Measurements from ENCODE around the gene SVEP1.
"Not testable (repeated sequence)": the region's sequence is repeated elsewhere in the genome, so short reads cannot be mapped to it uniquely, and the experiment has no call there.

DNA sequence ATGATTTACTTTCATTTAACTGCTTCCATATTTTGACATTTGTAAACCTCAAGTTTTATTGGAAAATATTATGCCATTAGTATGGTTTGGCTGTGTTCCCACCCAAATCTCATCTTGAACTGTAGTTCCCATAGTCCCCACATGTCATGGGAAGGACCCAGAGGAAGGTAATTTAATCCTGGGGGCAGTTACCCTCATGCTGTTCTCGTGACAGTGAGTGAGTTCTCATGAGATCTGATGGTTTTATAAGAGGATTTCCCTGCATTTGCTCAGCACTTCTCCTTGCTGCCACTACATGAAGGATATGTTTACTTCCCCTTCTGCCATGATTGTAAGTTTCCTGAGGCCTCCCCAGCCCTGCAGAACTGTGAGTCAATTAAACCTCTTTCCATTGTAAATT, 48.3 kb downstream of the SVEP1 start:
- TF ChIP-seq, protein P1, sequence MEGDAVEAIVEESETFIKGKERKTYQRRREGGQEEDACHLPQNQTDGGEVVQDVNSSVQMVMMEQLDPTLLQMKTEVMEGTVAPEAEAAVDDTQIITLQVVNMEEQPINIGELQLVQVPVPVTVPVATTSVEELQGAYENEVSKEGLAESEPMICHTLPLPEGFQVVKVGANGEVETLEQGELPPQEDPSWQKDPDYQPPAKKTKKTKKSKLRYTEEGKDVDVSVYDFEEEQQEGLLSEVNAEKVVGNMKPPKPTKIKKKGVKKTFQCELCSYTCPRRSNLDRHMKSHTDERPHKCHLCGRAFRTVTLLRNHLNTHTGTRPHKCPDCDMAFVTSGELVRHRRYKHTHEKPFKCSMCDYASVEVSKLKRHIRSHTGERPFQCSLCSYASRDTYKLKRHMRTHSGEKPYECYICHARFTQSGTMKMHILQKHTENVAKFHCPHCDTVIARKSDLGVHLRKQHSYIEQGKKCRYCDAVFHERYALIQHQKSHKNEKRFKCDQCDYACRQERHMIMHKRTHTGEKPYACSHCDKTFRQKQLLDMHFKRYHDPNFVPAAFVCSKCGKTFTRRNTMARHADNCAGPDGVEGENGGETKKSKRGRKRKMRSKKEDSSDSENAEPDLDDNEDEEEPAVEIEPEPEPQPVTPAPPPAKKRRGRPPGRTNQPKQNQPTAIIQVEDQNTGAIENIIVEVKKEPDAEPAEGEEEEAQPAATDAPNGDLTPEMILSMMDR (conservative IDR thresholded peaks at IDR 0.05), result not testable (repeated sequence)
- TF ChIP-seq ZFX (IDR thresholded peaks at IDR 0.05), result not testable (repeated sequence)
